ENCODE data around the gene CAV1.

Gene CAV1

GRCh38 chr7:116528008-116528789 is 3.4 kb downstream of the CAV1 start:
- in situ Hi-C loops (cut with MboI; ENCODE audit: low pct_unique_long_range_greater_than_20kb, low sequenced_read_pairs, unreplicated experiment): no loop called here
- DNase-seq (ENCODE audit: low spot score): no peak
- TF ChIP-seq CTCF (IDR thresholded peaks at IDR 0.05; ENCODE audit: extremely low read depth, insufficient read depth, missing control alignments): no peak

- DNase-seq (ENCODE audit: low spot score): no peak
- no peak for TF ChIP-seq CTCF (IDR thresholded peaks at IDR 0.05; ENCODE audit: extremely low read depth, insufficient read depth, missing control alignments)
- in situ Hi-C loops (cut with MboI; ENCODE audit: low pct_unique_long_range_greater_than_20kb, low sequenced_read_pairs, unreplicated experiment): no loop called here
Observed at GRCh38 chr7:116529250-116529649, 4.4 kb downstream of the CAV1 start.

GRCh38 chr7:116530107-116530820 is 5.4 kb downstream of the CAV1 start:
- no peak for TF ChIP-seq CTCF (IDR thresholded peaks at IDR 0.05; ENCODE audit: extremely low read depth, insufficient read depth, missing control alignments)
- no peak for DNase-seq (ENCODE audit: low spot score)
- in situ Hi-C loops (cut with MboI; ENCODE audit: low pct_unique_long_range_greater_than_20kb, low sequenced_read_pairs, unreplicated experiment): no loop called here

GRCh38 chr7:116532102-116532688 is 7.4 kb downstream of the CAV1 start:
- in situ Hi-C loops (cut with MboI; ENCODE audit: low pct_unique_long_range_greater_than_20kb, low sequenced_read_pairs, unreplicated experiment): no loop called here
- DNase-seq (ENCODE audit: low spot score): no peak
- TF ChIP-seq CTCF (IDR thresholded peaks at IDR 0.05; ENCODE audit: extremely low read depth, insufficient read depth, missing control alignments): no peak

GRCh38 chr7:116534790-116535189 is 10.0 kb downstream of the CAV1 start:
- no peak for TF ChIP-seq CTCF (IDR thresholded peaks at IDR 0.05; ENCODE audit: extremely low read depth, insufficient read depth, missing control alignments)
- DNase-seq (ENCODE audit: low spot score): no peak
- in situ Hi-C loops (cut with MboI; ENCODE audit: low pct_unique_long_range_greater_than_20kb, low sequenced_read_pairs, unreplicated experiment): no loop called here

- no peak for TF ChIP-seq CTCF (IDR thresholded peaks at IDR 0.05; ENCODE audit: extremely low read depth, insufficient read depth, missing control alignments)
- no peak for DNase-seq (ENCODE audit: low spot score)
- in situ Hi-C loops (cut with MboI; ENCODE audit: low pct_unique_long_range_greater_than_20kb, low sequenced_read_pairs, unreplicated experiment): no loop called here
Observed at GRCh38 chr7:116535416-116535815, 10.6 kb downstream of the CAV1 start.
